H7 (cell line): ENCODE measurements around the gene AUTS2. TPM values are rescaled to one million over a fixed set of nuclear protein-coding genes. Genes with fewer than 3 reads are reported as not detected.

Experiments used
- DNase-seq: peaks from one replicate; pipeline ENCODE4 v3.0.0; 2012
- H3K27me3 ChIP-seq: 2 replicates; pipeline ENCODE4 v1.6.0; 2011; ENCODE audit warnings: mild to moderate bottlenecking, low read length; ENCODE audit not compliant: control insufficient read depth, insufficient read depth
- H3K36me3 ChIP-seq: replicated peaks from 2 replicates; pipeline ENCODE4 v1.5.1; 2011; ENCODE audit warnings: low read length; ENCODE audit not compliant: control insufficient read depth, insufficient read depth
- H3K4me3 ChIP-seq: 2 replicates; pipeline ENCODE4 v1.5.1; 2011; ENCODE audit warnings: low read depth, mild to moderate bottlenecking, control low read depth, low read length, moderate library complexity; ENCODE audit not compliant: insufficient read depth
- total RNA-seq: library from RNA; depleted of rRNA; stranded (reverse); fragments of >200 nt; shearing (Covaris generic); gene quantifications from 2 replicates; pipeline ENCODE4 v1.2.3, GENCODE V29; 2014

AUTS2 gene
- total RNA-seq, 1 experiment from 2014 or later, result 16.1 TPM

- DNase-seq, result no peak
Measured at GRCh38 chr7:69906283-69906995, 308.2 kb downstream of the AUTS2 start.

DNA sequence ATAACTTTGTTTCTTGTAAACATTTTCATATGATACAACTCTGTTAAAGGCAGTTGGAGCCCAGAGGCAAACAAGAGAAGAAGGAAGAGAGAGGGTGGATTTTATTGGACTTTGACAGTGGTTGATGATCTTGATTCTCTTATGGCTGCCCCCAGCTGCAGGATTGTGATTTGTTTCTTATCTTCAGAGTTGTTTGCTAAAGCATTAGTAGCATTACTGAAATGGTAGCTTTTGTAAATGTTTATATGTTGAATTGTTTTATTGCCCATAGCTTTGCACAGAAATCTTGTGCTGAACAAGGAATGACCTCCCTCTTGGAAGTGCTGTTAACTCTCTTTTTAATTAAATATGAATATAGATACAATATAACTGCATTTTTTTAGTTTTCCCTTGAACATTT, 309.4 kb downstream of the AUTS2 start:
- Histone ChIP-seq H3K4me3 (no peak overlapping the region), H3K36me3 (no peaks in the 10 kb centered on the region), H3K27me3 (no peaks in the 10 kb centered on the region)
- DNase-seq, result no peak

More at GRCh38 chr7:69906283-69906995, 308.2 kb downstream of the AUTS2 start:
- H3K27me3 ChIP-seq, result no peaks in the 10 kb centered on the region
- no peaks in the 10 kb centered on the region for H3K36me3 ChIP-seq
- no peak overlapping the region for H3K4me3 ChIP-seq

GRCh38 chr7:69908454-69908853, 310.2 kb downstream of the AUTS2 start:
- Histone ChIP-seq H3K4me3 (no peak overlapping the region), H3K27me3 (no peaks in the 10 kb centered on the region), H3K36me3 (no peaks in the 10 kb centered on the region)
- no peak for DNase-seq

GRCh38 chr7:69910150-69910549, 311.9 kb downstream of the AUTS2 start:
- H3K36me3 ChIP-seq, result no peaks in the 10 kb centered on the region
- no peak overlapping the region for H3K4me3 ChIP-seq
- no peak for DNase-seq
- no peaks in the 10 kb centered on the region for H3K27me3 ChIP-seq

GRCh38 chr7:69911337-69911736, 313.1 kb downstream of the AUTS2 start:
- no peak for DNase-seq
- H3K36me3 ChIP-seq, result no peaks in the 10 kb centered on the region
- no peaks in the 10 kb centered on the region for H3K27me3 ChIP-seq
- no peak overlapping the region for H3K4me3 ChIP-seq

DNA sequence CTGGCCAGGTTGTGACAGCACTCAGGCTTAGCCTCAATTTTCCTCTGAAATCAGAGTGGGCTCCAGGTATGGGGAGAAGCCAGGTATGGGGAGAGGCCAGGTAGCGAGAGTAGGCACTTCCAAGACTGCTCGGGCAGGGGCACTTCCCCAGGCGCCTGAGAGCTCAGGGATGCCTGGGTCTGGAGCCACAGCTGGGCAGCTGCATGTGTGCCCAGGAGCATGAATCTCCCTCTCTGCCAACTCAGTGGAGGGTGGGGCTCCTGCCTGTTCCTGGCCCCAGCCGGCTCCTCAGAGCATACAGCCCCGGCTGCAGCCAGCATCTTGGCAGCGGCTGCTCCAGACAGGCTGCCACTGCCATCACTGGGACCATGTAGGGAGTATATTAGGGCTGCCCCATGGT, 313.9 kb downstream of the AUTS2 start:
- H3K4me3 ChIP-seq, result no peak overlapping the region
- H3K36me3 ChIP-seq, result no peaks in the 10 kb centered on the region
- H3K27me3 ChIP-seq, result no peaks in the 10 kb centered on the region
- no peak for DNase-seq

GRCh38 chr7:69912846-69913245, 314.6 kb downstream of the AUTS2 start:
- no peaks in the 10 kb centered on the region for H3K27me3 ChIP-seq
- H3K36me3 ChIP-seq, result no peaks in the 10 kb centered on the region
- DNase-seq, result no peak
- H3K4me3 ChIP-seq, result no peak overlapping the region

DNA sequence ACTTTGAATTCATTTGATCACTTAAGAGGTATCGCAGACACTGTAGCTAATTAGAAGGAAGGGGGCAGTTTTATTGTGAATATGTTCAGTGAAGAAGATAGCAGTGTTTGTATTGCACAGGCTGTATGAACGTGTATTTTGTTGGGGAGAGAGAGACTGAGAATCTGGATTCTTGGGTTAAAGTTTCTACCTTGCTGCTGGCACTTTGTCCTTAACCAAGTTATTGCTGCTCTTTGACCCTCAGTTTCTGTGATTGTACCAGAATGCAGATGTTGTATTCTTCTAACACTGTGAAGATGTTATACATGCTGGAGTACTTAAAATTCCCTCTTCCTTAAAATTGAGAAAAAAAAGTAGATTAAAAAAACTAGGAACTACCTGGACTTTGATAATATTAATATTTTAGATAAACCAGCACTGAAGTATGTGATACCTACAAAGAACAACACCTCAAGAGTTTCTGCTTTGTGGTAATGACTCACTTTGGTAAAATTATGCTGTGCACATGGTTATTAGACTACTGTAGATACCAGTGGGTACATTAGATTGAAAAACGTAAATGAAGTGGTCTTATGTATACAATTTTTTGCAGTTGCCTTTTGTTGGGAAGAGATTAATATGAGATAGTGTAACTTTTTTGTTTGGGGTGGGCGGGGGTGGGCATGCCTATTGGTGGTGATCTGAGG, 321.3 kb downstream of the AUTS2 start:
- Histone ChIP-seq H3K4me3 (no peak overlapping the region), H3K36me3 (no peaks in the 10 kb centered on the region), H3K27me3 (no peaks in the 10 kb centered on the region)
- no peak for DNase-seq

DNA sequence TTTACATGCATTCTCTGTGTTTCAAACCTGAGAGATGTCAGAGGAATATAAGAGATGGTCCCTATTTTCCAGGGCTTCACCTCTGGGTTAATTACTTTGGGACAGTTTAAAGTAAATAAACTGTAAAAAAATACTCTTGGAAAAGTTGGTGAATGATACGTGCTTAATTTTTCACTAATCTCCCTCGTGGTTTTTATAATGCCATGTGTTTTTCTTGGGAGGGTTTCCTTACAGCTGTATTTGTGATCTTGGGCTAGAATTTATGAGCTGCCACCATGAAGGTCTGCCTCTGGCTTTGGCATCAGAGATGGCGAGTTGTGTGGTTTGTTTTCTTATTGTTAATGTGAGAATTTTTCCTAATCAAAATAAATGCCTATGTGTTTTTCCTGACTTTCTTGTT, 322.5 kb downstream of the AUTS2 start:
- Histone ChIP-seq H3K27me3 (no peaks in the 10 kb centered on the region), H3K36me3 (no peaks in the 10 kb centered on the region), H3K4me3 (no peak overlapping the region)
- no peak for DNase-seq

- Histone ChIP-seq H3K36me3 (no peaks in the 10 kb centered on the region), H3K4me3 (no peak overlapping the region), H3K27me3 (no peaks in the 10 kb centered on the region)
- DNase-seq, result no peak
Measured at GRCh38 chr7:69922026-69922803, 323.9 kb downstream of the AUTS2 start.

DNA sequence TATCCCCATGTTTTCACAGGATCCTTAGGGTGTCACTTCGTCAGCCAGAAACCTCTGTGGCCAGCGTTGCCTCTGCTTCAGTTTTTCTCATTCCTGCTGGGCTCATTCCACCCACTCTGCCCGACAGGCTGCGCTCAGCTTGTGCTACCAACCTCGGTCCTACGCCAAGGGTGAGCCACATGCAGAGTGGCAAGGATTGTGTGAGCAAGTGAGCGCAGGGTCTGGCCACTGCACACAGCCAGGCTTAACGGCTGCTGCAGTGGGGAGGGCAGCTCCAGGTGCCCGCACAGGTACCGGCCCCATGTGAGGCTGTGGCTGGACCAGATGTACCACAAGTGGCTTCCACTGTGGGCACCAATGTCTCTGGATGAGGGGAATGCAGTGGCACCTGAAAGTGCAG, 329.2 kb downstream of the AUTS2 start:
- Histone ChIP-seq H3K36me3 (no peaks in the 10 kb centered on the region), H3K4me3 (no peak overlapping the region), H3K27me3 (no peaks in the 10 kb centered on the region)
- no peak for DNase-seq

DNA sequence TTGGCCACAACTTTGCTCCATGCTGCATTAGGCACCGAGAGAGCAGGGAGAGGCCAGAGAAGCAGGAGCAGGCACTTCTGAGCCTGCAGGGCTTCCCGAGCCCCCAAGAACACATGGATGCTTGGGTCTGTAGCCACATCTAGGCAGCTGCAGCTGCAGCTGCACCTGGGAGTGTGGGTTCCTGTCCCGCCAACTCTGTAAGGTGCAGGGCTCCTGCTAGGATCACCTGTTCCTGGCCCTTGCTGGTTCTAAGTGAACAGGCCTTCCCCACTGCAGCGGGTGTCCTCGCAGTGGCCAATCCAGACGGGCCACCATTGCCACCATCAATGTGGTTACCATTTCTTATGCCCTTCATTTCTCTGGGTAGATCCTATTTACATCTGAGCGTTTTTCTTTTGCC, 330.3 kb downstream of the AUTS2 start:
- no peak overlapping the region for H3K4me3 ChIP-seq
- H3K27me3 ChIP-seq, result no peaks in the 10 kb centered on the region
- H3K36me3 ChIP-seq, result no peaks in the 10 kb centered on the region
- DNase-seq, result no peak

GRCh38 chr7:69929622-69930021, 331.3 kb downstream of the AUTS2 start:
- H3K4me3 ChIP-seq, result no peak overlapping the region
- no peaks in the 10 kb centered on the region for H3K36me3 ChIP-seq
- no peak for DNase-seq
- no peaks in the 10 kb centered on the region for H3K27me3 ChIP-seq

DNA sequence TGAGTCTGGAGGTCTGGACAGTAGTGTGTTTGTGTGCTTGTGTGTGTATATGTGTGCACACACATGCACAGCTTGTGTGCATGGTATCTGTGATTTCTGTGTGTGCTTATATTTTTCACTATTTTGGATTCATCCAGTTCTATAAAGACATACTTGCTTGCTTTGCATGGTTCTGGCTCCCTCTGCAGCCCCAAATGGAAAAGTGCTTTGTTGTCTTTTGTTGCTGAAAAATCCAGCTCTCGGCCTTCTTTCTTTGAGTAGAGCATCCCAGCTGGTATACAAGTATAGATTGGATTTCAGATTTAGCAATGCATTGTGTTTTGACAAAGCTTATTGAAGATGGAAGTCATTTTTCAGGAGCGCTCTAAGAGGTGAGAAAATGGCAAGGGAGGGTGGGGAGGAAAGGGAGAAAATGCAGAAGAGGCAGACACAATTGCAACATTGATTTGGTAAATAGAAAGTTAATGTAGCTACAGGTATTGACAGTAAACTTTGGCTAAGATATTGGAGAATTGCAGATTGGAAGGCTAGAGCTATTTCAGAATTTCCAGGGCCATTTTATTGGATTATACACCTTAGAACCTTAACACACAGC, 333.9 kb downstream of the AUTS2 start:
- Histone ChIP-seq H3K36me3 (no peaks in the 10 kb centered on the region), H3K4me3 (no peak overlapping the region), H3K27me3 (no peaks in the 10 kb centered on the region)
- DNase-seq, result peak; percentile 28
